ENCODE data around the gene SPATA13.
"Not testable (repeated sequence)": the region's sequence is repeated elsewhere in the genome, so short reads cannot be mapped to it uniquely, and the experiment has no call there.

SPATA13 gene

GRCh38 chr13:24203273-24203672 is 42.8 kb downstream of the SPATA13 start:
- DNase-seq (ENCODE audit: low read depth): no peak
- no peak overlapping the region for H3K4me3 ChIP-seq (ENCODE audit: low read depth, low read length)
- TF ChIP-seq CTCF (IDR thresholded peaks at IDR 0.05; ENCODE audit: low read depth, low read length, missing control alignments): no peak

GRCh38 chr13:24203811-24204210 is 43.3 kb downstream of the SPATA13 start:
- no peak for DNase-seq (ENCODE audit: low read depth)
- no peak for TF ChIP-seq CTCF (IDR thresholded peaks at IDR 0.05; ENCODE audit: low read depth, low read length, missing control alignments)

GRCh38 chr13:24205076-24205475 is 44.6 kb downstream of the SPATA13 start:
- DNase-seq (ENCODE audit: low read depth); H3K4me3 ChIP-seq (ENCODE audit: low read depth, low read length): not testable (repeated sequence)

More at GRCh38 chr13:24203811-24204210, 43.3 kb downstream of the SPATA13 start:
- H3K4me3 ChIP-seq (ENCODE audit: low read depth, low read length): no peak overlapping the region

GRCh38 chr13:24207841-24208667 is 47.5 kb downstream of the SPATA13 start:
- DNase-seq (ENCODE audit: low read depth): no peak
- TF ChIP-seq CTCF (IDR thresholded peaks at IDR 0.05; ENCODE audit: low read depth, low read length, missing control alignments): no peak
- no peak overlapping the region for H3K4me3 ChIP-seq (ENCODE audit: low read depth, low read length)

- no peak for TF ChIP-seq CTCF (IDR thresholded peaks at IDR 0.05; ENCODE audit: low read depth, low read length, missing control alignments)
- no peak overlapping the region for H3K4me3 ChIP-seq (ENCODE audit: low read depth, low read length)
- no peak for DNase-seq (ENCODE audit: low read depth)
Observed at GRCh38 chr13:24209138-24209537, 48.6 kb downstream of the SPATA13 start.

- H3K4me3 ChIP-seq (ENCODE audit: low read depth, low read length): no peak overlapping the region
- TF ChIP-seq CTCF (IDR thresholded peaks at IDR 0.05; ENCODE audit: low read depth, low read length, missing control alignments): no peak
- DNase-seq (ENCODE audit: low read depth): no peak
Observed at GRCh38 chr13:24212254-24212653, 51.7 kb downstream of the SPATA13 start.

- no peak overlapping the region for H3K4me3 ChIP-seq (ENCODE audit: low read depth, low read length)
- DNase-seq (ENCODE audit: low read depth): no peak
- TF ChIP-seq CTCF (IDR thresholded peaks at IDR 0.05; ENCODE audit: low read depth, low read length, missing control alignments): no peak
Observed at GRCh38 chr13:24212674-24213073, 52.2 kb downstream of the SPATA13 start.
